Uterus (tissue), 2 donors: Measurements from ENCODE around the gene NOL4L.

Experiments
- POLR2A ChIP-seq, 2 donors: fragments of 450-650 bp; IDR thresholded peaks; one replicate each; pipeline ENCODE4 v1.6.1; 2016; ENCODE audit warnings: antibody characterized with exemption in 2 of 2, mild to moderate bottlenecking in 1 of 2, moderate library complexity in 1 of 2
- TF ChIP-seq, protein P1 (sequence below), 4 experiments: fragments of 200-600 bp in 2 of 4; fragments of 450-650 bp in 2 of 4; sonication (generic) in 2 of 4; IDR thresholded peaks; one replicate each; pipeline ENCODE4 v1.5.1; 2016 to 2019; ENCODE audit warnings: antibody characterized with exemption in 4 of 4, mild to moderate bottlenecking in 2 of 4, moderate library complexity in 1 of 4

DNA sequence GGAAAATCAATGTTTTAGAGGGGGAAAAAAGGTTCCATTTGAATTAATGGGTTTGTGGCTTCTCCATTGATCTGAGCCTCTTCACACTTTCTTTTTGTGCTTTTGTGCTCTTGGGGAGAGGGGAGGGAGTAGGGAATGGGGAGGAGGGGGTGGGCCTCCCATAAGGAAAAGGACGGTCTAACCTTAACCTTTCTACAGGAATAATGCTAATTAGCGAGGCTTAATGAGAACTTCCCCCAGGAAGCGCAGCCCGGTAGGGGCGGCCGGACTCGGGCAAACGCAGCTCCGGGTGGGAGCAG is 103.0 kb downstream of the NOL4L start:
- TF ChIP-seq, protein P1, sequence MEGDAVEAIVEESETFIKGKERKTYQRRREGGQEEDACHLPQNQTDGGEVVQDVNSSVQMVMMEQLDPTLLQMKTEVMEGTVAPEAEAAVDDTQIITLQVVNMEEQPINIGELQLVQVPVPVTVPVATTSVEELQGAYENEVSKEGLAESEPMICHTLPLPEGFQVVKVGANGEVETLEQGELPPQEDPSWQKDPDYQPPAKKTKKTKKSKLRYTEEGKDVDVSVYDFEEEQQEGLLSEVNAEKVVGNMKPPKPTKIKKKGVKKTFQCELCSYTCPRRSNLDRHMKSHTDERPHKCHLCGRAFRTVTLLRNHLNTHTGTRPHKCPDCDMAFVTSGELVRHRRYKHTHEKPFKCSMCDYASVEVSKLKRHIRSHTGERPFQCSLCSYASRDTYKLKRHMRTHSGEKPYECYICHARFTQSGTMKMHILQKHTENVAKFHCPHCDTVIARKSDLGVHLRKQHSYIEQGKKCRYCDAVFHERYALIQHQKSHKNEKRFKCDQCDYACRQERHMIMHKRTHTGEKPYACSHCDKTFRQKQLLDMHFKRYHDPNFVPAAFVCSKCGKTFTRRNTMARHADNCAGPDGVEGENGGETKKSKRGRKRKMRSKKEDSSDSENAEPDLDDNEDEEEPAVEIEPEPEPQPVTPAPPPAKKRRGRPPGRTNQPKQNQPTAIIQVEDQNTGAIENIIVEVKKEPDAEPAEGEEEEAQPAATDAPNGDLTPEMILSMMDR (IDR thresholded peaks at IDR 0.05): no peak
- TF ChIP-seq POLR2A (IDR thresholded peaks at IDR 0.05): no peak
